GM12874 (cell line): Measurements from ENCODE around the gene GPR87.

Experiments used
- TF ChIP-seq, protein P1 (sequence below): IDR thresholded peaks from 2 replicates; pipeline ENCODE4 v1.5.1; 2011; ENCODE audit warnings: low read depth, mild to moderate bottlenecking, control low read depth, low read length, moderate library complexity; ENCODE audit not compliant: insufficient read depth

Gene GPR87

DNA sequence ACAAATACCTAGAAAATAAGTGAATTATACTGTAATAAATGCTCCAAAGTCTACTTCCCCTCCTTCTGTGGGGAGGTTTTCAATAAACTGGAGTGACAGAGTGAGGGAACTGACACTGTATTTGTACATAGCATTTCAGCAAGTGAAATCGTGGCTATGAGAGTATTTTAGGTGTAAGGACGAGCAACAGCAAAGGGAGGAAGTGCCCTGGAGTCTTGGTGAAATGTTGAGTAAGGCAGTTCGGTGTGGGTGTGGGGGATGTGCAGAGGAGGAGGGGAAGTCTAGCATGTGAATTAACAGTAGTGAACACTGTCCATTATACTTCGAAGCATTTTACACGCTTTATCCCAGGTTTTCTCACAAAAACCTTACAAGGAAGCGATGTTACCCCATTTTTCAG, 30.8 kb upstream of the GPR87 start:
- TF ChIP-seq, protein P1, sequence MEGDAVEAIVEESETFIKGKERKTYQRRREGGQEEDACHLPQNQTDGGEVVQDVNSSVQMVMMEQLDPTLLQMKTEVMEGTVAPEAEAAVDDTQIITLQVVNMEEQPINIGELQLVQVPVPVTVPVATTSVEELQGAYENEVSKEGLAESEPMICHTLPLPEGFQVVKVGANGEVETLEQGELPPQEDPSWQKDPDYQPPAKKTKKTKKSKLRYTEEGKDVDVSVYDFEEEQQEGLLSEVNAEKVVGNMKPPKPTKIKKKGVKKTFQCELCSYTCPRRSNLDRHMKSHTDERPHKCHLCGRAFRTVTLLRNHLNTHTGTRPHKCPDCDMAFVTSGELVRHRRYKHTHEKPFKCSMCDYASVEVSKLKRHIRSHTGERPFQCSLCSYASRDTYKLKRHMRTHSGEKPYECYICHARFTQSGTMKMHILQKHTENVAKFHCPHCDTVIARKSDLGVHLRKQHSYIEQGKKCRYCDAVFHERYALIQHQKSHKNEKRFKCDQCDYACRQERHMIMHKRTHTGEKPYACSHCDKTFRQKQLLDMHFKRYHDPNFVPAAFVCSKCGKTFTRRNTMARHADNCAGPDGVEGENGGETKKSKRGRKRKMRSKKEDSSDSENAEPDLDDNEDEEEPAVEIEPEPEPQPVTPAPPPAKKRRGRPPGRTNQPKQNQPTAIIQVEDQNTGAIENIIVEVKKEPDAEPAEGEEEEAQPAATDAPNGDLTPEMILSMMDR, result no peak

DNA sequence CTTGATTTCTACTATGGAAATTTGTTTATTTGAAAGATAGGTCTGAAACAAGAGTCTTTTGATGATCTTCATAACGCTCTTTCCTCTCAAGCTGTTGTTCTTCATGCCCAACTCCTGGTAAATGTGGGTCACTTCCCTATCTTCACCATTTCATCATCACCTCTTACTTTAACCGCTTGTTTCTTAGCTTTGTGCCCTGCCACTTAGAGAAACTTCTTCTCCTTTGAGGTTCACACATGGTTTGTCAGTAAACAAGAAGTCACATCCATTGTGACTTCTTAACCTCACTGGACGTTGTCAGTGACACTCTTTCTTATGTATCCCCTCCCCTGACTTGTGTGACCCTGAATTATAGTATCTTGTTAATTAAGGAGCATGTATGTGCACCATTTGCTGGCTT, 29.7 kb upstream of the GPR87 start:
- TF ChIP-seq, protein P1, result no peak

DNA sequence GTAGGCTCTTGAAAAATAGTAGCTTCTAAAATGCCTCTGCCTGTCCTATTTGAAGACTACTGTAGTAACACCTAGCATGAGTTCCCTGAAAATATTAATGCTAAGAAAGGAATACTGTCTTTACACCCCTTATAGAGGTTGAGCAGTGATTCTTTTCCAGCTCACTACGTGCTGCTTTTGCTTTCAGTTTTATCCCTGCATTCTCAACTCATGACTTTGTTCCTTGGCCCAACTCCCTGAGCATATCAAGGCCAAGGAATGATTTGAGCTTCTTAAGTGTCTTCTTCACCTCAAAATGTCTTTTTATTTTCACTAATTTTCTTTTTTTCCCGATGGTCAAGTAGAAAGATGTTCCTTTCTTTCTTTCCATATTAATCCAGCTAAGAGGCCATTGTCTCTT, 29.2 kb upstream of the GPR87 start:
- TF ChIP-seq, protein P1, result no peak

DNA sequence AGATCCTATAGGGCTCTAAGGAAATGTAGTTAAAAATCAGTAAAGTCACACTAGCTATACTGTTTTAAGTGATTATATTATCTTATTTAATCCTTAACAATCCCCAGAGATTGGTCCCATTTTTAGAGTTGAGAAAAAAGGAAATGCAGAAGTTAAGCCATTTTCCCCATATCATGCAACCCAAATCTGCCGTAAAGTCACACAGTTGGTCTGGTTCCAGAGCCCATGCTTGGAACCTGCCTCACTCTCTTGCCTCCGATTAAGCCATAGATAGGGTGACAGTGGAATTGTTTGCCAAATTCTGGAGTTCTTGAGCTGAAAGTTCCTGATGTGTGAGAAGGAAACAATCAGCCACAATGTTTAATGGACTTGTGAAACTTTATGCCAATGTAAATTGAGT, 15.1 kb upstream of the GPR87 start:
- TF ChIP-seq, protein P1, result no peak

DNA sequence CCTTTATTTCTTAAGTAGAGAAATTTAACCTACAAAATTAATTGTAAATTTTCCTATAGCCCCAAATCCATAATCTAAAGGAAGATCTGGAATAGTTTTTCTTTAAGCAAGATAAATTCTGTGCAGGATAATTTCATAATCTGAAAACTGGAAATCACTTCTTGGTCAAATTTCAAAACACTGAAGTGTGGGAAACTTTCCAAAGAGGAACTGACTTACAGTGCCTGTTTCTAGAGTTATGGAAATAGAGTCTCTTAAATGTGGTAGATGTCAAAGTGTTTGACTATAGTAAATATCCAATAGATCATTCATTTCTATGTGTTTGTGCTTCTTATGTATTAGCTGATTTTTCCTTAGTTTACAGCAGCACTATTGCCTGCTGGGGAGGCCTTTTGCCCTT, 14.3 kb upstream of the GPR87 start:
- TF ChIP-seq, protein P1, result no peak

DNA sequence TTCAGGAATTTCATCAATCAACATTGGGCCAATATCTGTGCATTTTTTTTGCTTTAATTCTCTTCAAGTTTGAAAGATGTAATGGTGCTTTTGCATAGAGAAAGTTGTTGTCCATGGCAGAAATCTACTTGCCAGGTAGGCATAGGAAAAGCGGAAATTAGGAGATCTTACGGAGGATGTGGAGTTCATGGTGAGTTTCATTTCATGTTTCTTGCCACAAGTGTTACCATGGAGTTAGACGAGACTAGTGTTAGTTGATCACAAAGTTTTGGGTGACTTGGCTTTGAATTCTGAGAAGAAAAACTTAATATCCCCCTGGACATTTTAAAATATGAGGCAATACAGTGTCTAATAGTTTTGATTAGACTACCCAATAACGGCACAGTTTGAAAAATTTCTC, 13.8 kb upstream of the GPR87 start:
- TF ChIP-seq, protein P1, result no peak

DNA sequence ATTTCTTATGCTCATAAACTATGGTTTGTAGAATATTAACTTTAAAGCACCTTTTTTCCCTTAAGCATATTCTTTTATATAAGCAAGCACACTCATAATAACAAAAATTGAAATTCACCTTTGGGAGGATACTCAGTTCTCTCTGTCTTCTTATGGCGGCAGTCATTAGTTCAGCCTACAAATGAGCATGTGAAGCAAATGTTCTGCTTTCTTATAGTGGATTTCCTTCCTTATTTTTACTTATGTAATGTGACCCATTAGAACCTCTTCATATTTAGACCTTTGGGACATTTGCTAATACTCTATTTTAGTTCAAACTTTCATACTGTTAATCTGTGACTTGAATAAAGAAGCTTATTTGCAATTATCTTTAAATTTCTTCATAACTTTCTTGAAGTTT, 12.7 kb upstream of the GPR87 start, which contains the start of gene P2RY13:
Gene P2RY13, minus strand, starts transcription at position 187 of the 400 bp plus-strand sequence. Its CDS starts 21 bp downstream, at position 166.
- TF ChIP-seq, protein P1, result no peak
